RWPE1 (cell line): ENCODE results near the gene CNOT1.

ENCODE experiments used
- CTCF ChIA-PET: fragments of 350-600 bp; sonication (Branson Sonifier 250); formaldehyde crosslinking; extraction: SDS; loops from one replicate; lab custom pipeline; 2021; lab: Yijun Ruan, JAX
- POLR2A ChIA-PET: fragments of 400-600 bp; formaldehyde crosslinking; extraction: SDS; loops from one replicate; lab custom pipeline; 2020; ENCODE audit warnings: antibody characterized with exemption; ENCODE audit not compliant: low non-redundant PET; lab: Yijun Ruan, JAX
- DNase-seq: peaks from one replicate; pipeline ENCODE4 v3.0.0; 2012; ENCODE audit warnings: low spot score
- H3K27ac ChIP-seq: fragments of 450-650 bp; 2 replicates; pipeline ENCODE4 v1.5.1; 2017
- CTCF ChIP-seq: fragments of 450-650 bp; conservative IDR thresholded peaks from 2 replicates; pipeline ENCODE4 v1.5.1; 2017; ENCODE audit warnings: low read depth, mild to moderate bottlenecking

Gene CNOT1

GRCh38 chr16:58475091-58475619 lies 154.5 kb downstream of the CNOT1 start:
- CTCF ChIA-PET = interaction anchor here (0.6 to 1.8 kb wide), 4 partner anchors 12 to 1376 kb away, joined by 3 to 5 read pairs (median 4); no protein-coding TSS in a partner anchor
- no peak overlapping the region for H3K27ac ChIP-seq
- TF ChIP-seq CTCF = no peak
- DNase-seq = no peak
- POLR2A ChIA-PET = no interaction called here

- no peak for TF ChIP-seq CTCF
- ChIA-PET POLR2A (no interaction called here), CTCF (interaction anchor here (0.5 to 1.7 kb wide), 2 partner anchors 13 to 289 kb away, joined by 3 to 7 read pairs; no protein-coding TSS in a partner anchor)
- no peak overlapping the region for H3K27ac ChIP-seq
- DNase-seq = no peak
These were observed 155.3 kb downstream of the CNOT1 start for GRCh38 chr16:58474296-58474695.

- TF ChIP-seq CTCF = no peak
- no peak overlapping the region for H3K27ac ChIP-seq
- ChIA-PET POLR2A (no interaction called here), CTCF (interaction anchor here (1.7 kb wide), 1 partner anchor 15 kb away, joined by 7 read pairs; no protein-coding TSS in a partner anchor)
- DNase-seq = no peak
These were observed 156.8 kb downstream of the CNOT1 start for GRCh38 chr16:58472827-58473226.

- DNase-seq = no peak
- ChIA-PET CTCF (interaction anchor here (0.6 kb wide), 1 partner anchor 19 kb away, joined by 4 read pairs; no protein-coding TSS in a partner anchor), POLR2A (no interaction called here)
- no peak overlapping the region for H3K27ac ChIP-seq
- no peak for TF ChIP-seq CTCF
These were observed 157.4 kb downstream of the CNOT1 start for GRCh38 chr16:58472266-58472665.

- no peak overlapping the region for H3K27ac ChIP-seq
- POLR2A ChIA-PET = no interaction called here
- TF ChIP-seq CTCF = no peak
- CTCF ChIA-PET = interaction anchor here (0.5 to 0.6 kb wide), 3 partner anchors 18 to 125 kb away, joined by 3 to 4 read pairs (median 4); no protein-coding TSS in a partner anchor
- DNase-seq = no peak
These were observed 158.2 kb downstream of the CNOT1 start for GRCh38 chr16:58471209-58471975.
